ENCODE data around the gene MBD4.
A peak's percentile ranks its signal among the peaks of the same experiment; 100 is the strongest.

- TF ChIP-seq CTCF (conservative IDR thresholded peaks at IDR 0.05; ENCODE audit: low read depth in 2 of 2) (peak; percentile 31 to 60; a peak in 3 of 4 replicates), STAT1 (IDR thresholded peaks at IDR 0.05; ENCODE audit: unreplicated experiment) (no peak), POLR2AphosphoS5 (IDR thresholded peaks at IDR 0.05; ENCODE audit: low read depth) (no peak), CREB1 (CRISPR knock-in tag; IDR thresholded peaks at IDR 0.05; ENCODE audit: low read depth) (no peak), REST (IDR thresholded peaks at IDR 0.05; ENCODE audit: unreplicated experiment) (no peak), EZH2 (IDR thresholded peaks at IDR 0.05; ENCODE audit: low read depth, unreplicated experiment) (no peak), JUNB (IDR thresholded peaks at IDR 0.05; ENCODE audit: unreplicated experiment) (no peak), EZH2phosphoT487 (IDR thresholded peaks at IDR 0.05; ENCODE audit: unreplicated experiment) (no peak), ZNF462 (CRISPR knock-in tag; IDR thresholded peaks at IDR 0.05) (no peak), ZNF331 (CRISPR knock-in tag; IDR thresholded peaks at IDR 0.05; ENCODE audit: low read depth) (no peak), ETS1 (IDR thresholded peaks at IDR 0.05) (no peak), NANOG (IDR thresholded peaks at IDR 0.05; ENCODE audit: borderline replicate concordance) (no peak), ZNF114 (CRISPR knock-in tag; IDR thresholded peaks at IDR 0.05) (no peak)
Measured at GRCh38 chr3:129421988-129422745, 17.6 kb downstream of the MBD4 start.
